Left renal pelvis (tissue), 4 donors: ENCODE results near the gene TAGLN2. TPM values are rescaled to one million over a fixed set of nuclear protein-coding genes. Genes with fewer than 3 reads are reported as not detected.

Experiments used
- DNase-seq, 4 donors: peaks; one replicate each; pipeline ENCODE4 v3.0.0-alpha.2; 2013; ENCODE audit warnings: low read depth in 4 of 4, low spot score in 3 of 4
- polyA plus RNA-seq, 4 donors: library from polyadenylated mRNA; unstranded; fragments of 120-200 nt; gene quantifications; one replicate each; pipeline ENCODE4 v1.2.1, GENCODE V29; 2013; ENCODE audit not compliant: insufficient read length in 4 of 4

The TAGLN2 gene
- polyA plus RNA-seq, 4 donors = 118 to 147 (median 142) TPM

DNA sequence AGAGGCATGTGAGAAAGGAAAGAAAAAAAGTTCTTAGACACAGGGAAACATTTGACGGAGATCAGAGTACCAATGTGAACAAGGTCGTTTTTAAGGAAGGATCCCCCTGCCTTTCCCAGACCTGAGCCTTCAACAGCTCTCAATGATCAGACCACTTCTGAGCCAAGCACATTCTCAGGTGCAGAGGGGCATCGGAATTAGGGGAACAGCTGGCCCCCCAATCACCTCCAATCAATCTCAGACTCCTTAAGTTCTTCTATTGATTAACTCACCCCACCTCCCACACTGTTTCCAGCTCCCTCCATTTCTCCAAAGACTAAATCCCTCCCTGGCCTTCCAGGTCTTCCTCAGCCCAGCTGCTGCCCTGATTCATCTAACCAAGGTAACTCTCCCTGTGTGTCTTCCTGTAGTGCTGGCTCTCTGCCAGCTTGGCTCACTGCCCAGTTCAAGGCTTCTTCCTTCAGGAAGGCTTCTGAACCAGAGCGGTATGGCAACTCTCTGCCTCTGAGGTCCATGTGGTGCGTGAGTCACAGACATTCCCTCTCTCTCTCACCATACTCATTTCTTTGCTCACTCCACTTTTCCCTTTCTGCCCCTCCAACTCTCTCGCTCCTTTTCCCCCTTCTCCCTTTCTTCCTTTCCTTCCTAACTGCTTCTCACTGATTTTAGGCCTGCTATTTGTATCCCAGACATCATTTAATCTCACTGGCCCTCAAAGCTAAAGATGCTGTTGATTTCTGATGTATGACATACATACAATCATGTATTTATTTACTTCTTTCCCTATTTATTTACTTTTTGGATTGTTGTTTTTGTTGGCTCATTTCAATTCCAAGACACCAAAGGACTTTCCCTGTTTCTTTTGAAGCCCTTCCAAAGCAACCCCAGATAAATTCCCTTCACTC is 43.4 kb downstream of the TAGLN2 start:
- DNase-seq = peak in 2 of 4 donors; percentile 60 to 66

DNA sequence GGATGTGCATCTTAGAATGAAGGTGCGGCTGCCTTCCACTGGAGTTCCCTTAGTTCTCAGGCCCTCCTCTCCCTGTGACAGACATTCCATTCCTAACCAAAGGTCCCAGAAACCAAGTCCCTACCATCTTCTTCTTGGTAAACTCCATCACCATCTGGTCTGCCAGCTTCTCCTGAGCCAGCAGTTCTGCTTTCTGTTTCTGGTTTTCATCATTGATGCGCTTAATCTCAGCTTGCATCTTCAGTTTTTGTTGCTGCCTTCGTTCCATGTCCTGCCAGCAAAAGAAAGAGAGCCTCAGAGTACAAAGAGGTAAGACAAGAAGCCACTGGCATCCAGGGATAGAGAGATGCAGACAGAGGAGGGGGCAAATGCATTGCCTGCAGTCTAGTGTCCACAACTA is 44.9 kb downstream of the TAGLN2 start:
- DNase-seq = no peak

DNA sequence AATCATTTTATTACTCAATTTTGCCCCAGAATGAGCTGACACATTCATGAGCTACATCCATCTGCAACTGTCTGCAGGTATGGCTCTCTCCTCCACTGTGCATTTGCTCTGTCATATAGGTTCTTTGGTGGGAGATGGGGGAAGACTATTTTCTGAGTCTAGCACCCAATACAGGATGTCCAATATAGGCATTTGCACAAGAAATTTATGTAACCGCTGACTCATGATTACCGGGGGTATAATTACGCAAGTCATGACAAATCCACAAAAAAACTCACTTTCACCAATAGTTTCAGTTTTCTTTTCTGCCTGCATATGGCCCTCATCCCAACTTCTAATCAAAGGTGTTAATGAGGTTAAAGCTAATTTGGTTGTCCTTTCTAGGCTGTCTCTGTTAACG is 45.3 kb downstream of the TAGLN2 start:
- DNase-seq = no peak

DNA sequence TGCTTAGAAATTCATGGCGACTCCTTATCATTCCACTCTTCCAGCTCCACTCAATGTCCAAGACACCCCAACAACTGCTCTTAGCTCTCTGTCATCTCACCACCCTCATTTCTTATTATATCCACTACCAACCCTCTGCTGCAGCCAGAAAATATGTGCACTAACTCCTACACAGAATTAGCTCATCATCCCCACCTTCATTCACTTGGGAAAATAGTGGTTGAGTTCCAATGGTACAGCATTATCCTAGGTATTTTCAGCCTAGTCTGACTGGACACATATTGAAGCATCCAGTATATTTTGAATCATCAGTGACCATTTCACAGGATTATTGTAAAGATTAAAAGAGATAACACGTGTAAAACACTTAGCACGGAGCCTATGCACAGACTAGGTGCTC is 46.2 kb downstream of the TAGLN2 start:
- no peak for DNase-seq

DNA sequence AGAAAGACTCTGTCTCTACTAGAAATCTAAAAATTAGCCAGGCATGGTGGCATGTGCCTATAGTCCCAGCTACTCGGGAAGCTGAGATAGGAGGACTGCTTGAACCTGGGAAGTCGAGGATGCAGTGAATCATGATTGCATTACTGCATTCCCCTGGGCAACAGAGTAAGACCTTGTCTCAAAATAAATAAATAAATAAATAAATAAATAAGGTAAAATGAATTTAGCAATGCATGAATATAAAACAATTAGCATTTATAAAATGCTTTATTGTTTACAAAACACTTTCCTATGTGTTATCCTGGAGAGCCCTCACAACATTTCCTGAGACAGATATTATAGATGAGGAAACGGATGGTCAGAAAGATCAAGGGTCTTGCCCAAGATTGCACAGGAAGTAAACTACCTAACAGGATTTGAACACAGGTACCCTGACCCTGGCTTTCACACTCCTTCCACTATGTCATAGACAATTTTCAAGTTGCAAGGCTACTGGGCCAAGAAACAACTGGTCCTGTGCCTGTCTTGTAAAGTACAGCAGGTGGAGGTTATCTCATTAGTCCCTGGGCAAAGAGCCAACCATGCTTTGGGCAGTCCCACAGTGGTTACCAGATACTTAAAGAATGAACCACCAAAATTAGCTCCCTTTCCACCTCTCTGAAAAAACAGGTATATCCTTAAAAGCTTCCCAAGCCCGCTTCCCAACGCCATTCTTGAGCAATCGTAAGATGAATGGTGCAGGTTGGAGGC is 47.4 kb downstream of the TAGLN2 start:
- DNase-seq = no peak

DNA sequence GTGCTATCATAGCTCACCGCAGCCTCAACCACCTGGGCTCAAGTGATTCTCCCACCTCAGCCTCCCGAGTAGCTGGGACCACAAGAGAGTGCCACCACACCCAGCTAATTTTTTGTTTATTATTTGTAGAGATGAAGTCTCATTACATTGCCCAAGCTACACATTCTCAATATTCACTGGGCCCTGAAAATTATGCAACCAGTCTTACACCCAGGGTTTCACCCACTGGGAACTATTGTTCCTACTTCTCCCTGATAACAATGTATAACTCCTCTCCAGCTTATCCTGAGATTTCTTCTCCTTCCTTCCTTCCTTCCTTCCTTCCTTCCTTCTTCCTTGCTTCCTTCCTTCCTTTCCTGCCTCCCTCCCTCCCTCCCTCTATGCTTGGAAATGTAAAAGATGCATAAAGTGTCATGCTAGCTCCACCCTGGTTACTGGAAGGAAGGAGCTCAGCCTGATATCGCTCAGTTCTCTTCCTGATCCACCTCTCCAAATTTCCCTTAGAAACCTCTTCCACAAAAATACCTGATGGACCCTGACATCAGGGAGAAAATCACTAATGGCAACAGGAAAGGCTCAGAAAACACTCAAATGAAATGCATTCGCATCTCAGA is 51.7 kb downstream of the TAGLN2 start:
- no peak for DNase-seq

DNA sequence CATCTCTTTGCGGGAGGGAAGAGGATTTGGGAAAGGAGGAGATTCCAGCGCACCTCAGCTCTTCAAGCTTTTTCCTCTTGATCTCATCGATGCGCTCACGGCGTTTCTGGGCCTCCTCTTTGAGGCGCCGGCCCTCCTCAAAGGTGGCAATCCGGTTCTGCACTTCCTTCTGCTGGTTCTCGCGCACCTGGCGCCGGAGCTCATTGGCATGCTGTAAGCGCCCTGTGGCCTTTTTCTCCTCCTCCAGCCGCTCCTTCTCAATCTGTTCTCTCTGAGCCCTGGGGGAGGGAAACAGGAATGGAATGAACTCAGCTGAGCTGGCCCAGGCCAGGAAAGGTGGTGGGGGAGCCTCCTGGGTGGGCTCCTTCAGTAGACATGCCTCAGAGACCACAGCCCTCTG is 52.4 kb downstream of the TAGLN2 start:
- DNase-seq = no peak

DNA sequence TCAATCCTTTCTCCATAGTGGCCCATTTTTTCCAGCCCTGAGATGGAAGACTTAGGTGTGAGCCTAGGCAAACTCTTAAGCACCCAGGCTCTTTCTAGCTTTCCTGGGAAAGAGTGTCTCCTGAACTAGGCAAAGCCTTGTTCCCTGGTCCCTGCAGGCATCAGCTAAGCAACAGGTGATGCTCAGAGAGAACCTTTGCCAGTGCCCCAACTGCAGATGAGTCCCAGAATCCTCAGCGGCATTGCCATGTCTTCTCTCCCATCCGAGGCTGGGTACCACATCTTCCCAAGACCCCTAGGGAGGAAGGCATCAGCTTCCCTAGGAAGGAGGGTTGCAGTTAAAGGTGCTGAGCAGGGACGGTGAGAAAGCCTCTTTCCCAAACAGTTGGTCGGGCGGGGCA is 54.6 kb downstream of the TAGLN2 start:
- no peak for DNase-seq

DNA sequence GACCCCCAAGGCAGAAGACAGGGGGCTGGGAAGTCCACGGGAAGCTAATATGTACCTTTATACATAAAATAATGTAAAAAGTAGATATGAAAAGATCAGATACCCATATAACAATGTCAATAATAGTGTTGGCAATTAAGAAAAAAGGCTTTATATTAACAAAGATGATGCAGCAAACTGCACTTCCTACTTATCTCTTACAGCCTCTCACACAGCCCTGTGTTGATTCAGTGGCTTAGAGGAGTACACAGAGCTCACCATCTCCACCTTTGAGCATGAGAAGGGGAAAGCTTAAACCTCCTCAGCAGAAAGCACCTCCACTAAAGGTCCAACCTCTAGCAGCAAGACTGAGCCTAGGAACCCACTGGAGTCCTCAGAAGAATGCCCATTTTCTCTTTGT is 55.7 kb downstream of the TAGLN2 start:
- no peak for DNase-seq

DNA sequence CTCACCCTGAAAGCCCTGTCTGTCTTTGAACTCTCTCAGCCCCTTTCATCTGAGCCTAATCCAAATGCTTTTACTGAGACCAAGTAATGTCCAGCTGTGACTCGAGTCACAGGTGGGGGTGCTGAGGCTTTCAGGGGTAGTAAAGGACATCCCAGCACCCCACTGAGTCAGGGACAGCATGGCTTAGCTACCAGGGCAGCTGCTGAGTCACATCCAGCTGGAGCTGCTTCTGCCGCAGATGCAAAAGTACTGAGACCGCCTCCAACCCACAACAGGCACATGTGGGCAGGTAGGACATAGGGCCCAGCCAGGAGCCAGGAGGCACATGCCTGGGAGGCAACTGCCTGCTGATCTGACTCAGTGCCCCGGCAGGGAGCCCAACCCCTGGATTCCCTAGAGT is 56.1 kb downstream of the TAGLN2 start:
- no peak for DNase-seq

DNA sequence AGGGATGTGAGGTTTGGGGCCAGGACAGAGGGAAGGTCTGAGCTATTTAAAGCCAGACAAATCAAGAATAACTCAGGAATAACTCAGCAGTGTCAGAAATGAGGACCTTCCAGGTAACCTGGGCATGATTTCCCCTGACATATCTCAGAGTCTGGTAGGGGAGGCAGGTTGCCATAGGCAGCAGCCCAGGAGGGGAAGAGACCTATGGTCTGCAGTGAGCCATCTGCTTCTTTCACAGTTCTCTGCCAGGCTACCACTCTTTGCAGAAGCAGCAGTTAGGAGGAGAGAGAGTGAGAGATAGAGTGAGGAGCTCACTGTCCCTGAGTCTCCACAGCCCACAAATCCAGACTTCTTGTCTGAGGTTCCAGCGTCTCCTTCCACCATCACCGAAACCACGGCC is 56.5 kb downstream of the TAGLN2 start:
- DNase-seq = no peak

Other genes with a start within 250 kb of the TAGLN2 start
- under 1 TPM in 1 of 4 donors, not detected in 3; 0.20 TPM for gene CRP, start 210.9 kb downstream of the TAGLN2 start, polyA plus RNA-seq
- gene DUSP23, start 144.5 kb downstream of the TAGLN2 start, polyA plus RNA-seq = 10 to 100 TPM; 11.2 to 31.0 (median 24.2) TPM
- under 1 TPM; 0.10 to 0.41 (median 0.34) TPM for gene FCRL6, start 123.1 kb downstream of the TAGLN2 start, polyA plus RNA-seq
- 1 to 10 TPM in 1 of 4 donors, under 1 TPM in 3; 0.42 to 1.1 (median 0.72) TPM for gene SLAMF8, start 98.6 kb downstream of the TAGLN2 start, polyA plus RNA-seq
- under 1 TPM in 3 of 4 donors, not detected in 1; 0.11 to 0.76 (median 0.32) TPM for gene VSIG8, start 62.9 kb downstream of the TAGLN2 start, polyA plus RNA-seq
- gene CFAP45, start 25.3 kb downstream of the TAGLN2 start, polyA plus RNA-seq = 1 to 10 TPM in 3 of 4 donors, under 1 TPM in 1; 0.38 to 4.1 (median 2.8) TPM
- gene IGSF9, start 20.1 kb upstream of the TAGLN2 start, polyA plus RNA-seq = 10 to 100 TPM in 3 of 4 donors, 1 to 10 TPM in 1; 8.1 to 25.4 (median 13.2) TPM
- gene SLAMF9, start 28.7 kb upstream of the TAGLN2 start, polyA plus RNA-seq = not detected
- 10 to 100 TPM in 3 of 4 donors, 1 to 10 TPM in 1; 8.5 to 13.9 (median 13.2) TPM for gene PIGM, start 106.5 kb upstream of the TAGLN2 start, polyA plus RNA-seq
- gene KCNJ10, start 144.7 kb upstream of the TAGLN2 start, polyA plus RNA-seq = 10 to 100 TPM in 3 of 4 donors, 1 to 10 TPM in 1; 1.0 to 29.7 (median 25.0) TPM
- under 1 TPM; 0.11 to 0.29 (median 0.15) TPM for gene KCNJ9, start 156.0 kb upstream of the TAGLN2 start, polyA plus RNA-seq
- gene IGSF8, start 173.1 kb upstream of the TAGLN2 start, polyA plus RNA-seq = 10 to 100 TPM; 18.3 to 40.3 (median 28.7) TPM
- gene ATP1A2, start 190.3 kb upstream of the TAGLN2 start, polyA plus RNA-seq = 1 to 10 TPM; 5.0 to 5.7 (median 5.5) TPM
- gene ATP1A4, start 226.1 kb upstream of the TAGLN2 start, polyA plus RNA-seq = 1 to 10 TPM in 1 of 4 donors, under 1 TPM in 2, not detected in 1; 0.12 to 1.6 (median 0.37) TPM